ENCODE data around the gene PAK3.

DNA sequence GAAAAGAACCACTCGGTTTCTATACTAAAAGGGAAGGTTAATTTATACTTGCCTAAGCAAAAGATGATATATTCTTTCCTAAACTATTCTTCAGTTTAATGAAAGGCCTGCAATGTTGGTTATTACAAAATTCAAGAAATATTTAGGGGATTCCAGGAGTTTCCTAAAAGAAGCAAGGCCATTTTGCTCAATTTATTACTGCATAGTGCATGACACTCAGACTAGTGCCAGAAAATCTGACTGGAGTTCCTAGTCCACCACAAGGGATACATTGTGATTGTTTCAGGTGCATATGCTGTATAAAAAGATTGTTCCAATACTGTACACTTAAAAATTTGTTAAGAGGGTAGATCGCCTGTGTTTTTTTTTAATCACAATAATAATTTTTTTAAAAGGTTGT is 95.6 kb downstream of the PAK3 start:
- TF ChIP-seq EZH2 (IDR thresholded peaks at IDR 0.05; ENCODE audit: insufficient read depth, poor library complexity, severe bottlenecking) (no peak), EZH2phosphoT487 (IDR thresholded peaks at IDR 0.05; ENCODE audit: insufficient read depth, low read depth) (no peak)
